ENCODE measurements around the gene HOXB4.

HOXB4 gene

DNA sequence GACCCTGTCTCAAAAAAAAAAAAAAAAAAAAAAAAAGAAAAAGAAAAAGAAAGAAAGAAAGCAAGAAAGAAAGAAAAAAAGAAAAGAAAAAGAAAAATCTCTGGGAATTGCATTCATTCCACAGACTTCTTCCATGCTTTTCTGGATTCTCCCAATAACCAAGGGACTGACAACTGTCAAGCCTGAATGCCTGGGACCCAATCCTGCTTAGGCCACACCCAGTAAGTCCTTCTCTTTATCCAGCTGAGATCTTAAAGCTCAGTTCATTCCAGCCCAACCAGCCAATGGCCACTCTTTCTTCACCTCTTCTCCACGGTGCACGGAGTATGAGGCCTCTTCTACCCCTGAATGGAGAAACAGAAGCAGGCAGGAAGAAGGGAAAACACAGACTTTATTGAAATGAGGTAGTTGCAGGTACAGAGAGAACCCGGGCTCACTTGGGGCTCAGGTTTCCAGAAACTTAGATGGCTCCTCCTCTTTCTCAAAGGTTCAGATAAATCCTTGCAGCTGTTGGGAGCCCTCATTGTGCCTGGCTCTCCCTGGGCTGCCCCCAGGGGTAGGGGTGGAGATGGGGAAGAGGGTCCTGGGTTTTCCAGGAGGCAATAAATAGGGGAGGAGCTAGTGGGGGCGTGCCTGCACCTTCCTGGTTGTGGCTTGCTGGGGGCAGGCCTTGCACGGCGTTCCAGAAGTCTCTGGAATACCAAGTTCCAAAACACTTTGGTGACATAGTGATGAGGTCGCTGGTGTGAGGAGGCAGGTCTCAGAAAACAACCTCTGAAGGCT, 49.8 kb downstream of the HOXB4 start:
- no peak overlapping the region for H3K27ac ChIP-seq (ENCODE audit: low read depth, low read length)
- H3K4me3 ChIP-seq (ENCODE audit: insufficient read depth, low read length, poor library complexity, severe bottlenecking) = no peak overlapping the region
- no peaks in the 10 kb centered on the region for H3K36me3 ChIP-seq (ENCODE audit: low read length)
- no peaks in the 10 kb centered on the region for H3K79me2 ChIP-seq (ENCODE audit: insufficient read depth, low read length)
- TF ChIP-seq, protein P1, sequence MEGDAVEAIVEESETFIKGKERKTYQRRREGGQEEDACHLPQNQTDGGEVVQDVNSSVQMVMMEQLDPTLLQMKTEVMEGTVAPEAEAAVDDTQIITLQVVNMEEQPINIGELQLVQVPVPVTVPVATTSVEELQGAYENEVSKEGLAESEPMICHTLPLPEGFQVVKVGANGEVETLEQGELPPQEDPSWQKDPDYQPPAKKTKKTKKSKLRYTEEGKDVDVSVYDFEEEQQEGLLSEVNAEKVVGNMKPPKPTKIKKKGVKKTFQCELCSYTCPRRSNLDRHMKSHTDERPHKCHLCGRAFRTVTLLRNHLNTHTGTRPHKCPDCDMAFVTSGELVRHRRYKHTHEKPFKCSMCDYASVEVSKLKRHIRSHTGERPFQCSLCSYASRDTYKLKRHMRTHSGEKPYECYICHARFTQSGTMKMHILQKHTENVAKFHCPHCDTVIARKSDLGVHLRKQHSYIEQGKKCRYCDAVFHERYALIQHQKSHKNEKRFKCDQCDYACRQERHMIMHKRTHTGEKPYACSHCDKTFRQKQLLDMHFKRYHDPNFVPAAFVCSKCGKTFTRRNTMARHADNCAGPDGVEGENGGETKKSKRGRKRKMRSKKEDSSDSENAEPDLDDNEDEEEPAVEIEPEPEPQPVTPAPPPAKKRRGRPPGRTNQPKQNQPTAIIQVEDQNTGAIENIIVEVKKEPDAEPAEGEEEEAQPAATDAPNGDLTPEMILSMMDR (IDR thresholded peaks at IDR 0.05; ENCODE audit: insufficient read depth, low read length, poor library complexity, severe bottlenecking) = no peak
- no peak for TF ChIP-seq EZH2phosphoT487 (conservative IDR thresholded peaks at IDR 0.05; ENCODE audit: low read length)
- H3K9me3 ChIP-seq (ENCODE audit: insufficient read depth, low read length) = no peaks in the 10 kb centered on the region
- H3F3A ChIP-seq (ENCODE audit: insufficient read depth) = no peaks in the 10 kb centered on the region
- H3K27me3 ChIP-seq (ENCODE audit: low read length) = no peaks in the 10 kb centered on the region
- H4K20me1 ChIP-seq (ENCODE audit: low read depth, low read length) = no peaks in the 10 kb centered on the region
- H3K4me2 ChIP-seq (ENCODE audit: low read depth, low read length, poor library complexity, severe bottlenecking) = no peak overlapping the region
- H2AFZ ChIP-seq (ENCODE audit: low read depth, low read length, severe bottlenecking) = no peak overlapping the region
- H3K9me2 ChIP-seq (replicated peaks; ENCODE audit: insufficient read depth, low read length) = no peaks in the 10 kb centered on the region
- H3K9ac ChIP-seq (ENCODE audit: low read length) = no peak overlapping the region

DNA sequence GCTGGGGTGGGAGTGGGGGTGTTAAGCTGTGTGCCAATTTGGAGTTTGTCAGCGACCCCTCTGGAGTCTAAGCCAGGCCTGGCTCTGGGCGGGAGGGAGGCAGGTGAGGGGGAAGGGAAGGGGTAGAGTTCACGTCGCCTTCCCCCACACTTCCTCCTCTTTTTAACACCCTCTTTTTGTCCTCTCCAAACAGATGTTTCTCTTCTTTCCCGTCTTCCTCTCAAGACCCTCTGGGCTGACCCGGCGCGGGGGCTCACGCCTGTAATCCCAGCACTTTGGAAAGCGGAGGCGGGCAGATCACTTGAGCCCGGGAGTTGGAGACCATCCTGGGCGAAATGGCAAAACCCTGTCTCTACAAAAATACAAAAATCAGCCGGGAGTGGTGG, 50.6 kb downstream of the HOXB4 start:
- Histone ChIP-seq H3K9ac (ENCODE audit: low read length) (no peak overlapping the region), H3F3A (ENCODE audit: insufficient read depth) (no peaks in the 10 kb centered on the region), H2AFZ (ENCODE audit: low read depth, low read length, severe bottlenecking) (no peak overlapping the region), H3K27me3 (ENCODE audit: low read length) (no peaks in the 10 kb centered on the region), H3K79me2 (ENCODE audit: insufficient read depth, low read length) (no peaks in the 10 kb centered on the region), H3K9me3 (ENCODE audit: insufficient read depth, low read length) (no peaks in the 10 kb centered on the region), H3K4me2 (ENCODE audit: low read depth, low read length, poor library complexity, severe bottlenecking) (no peak overlapping the region), H3K27ac (ENCODE audit: low read depth, low read length) (no peak overlapping the region), H4K20me1 (ENCODE audit: low read depth, low read length) (no peaks in the 10 kb centered on the region), H3K9me2 (replicated peaks; ENCODE audit: insufficient read depth, low read length) (no peaks in the 10 kb centered on the region), H3K4me3 (ENCODE audit: insufficient read depth, low read length, poor library complexity, severe bottlenecking) (no peak overlapping the region), H3K36me3 (ENCODE audit: low read length) (no peaks in the 10 kb centered on the region)
- TF ChIP-seq EZH2phosphoT487 (conservative IDR thresholded peaks at IDR 0.05; ENCODE audit: low read length) = no peak
- TF ChIP-seq, protein P1 (IDR thresholded peaks at IDR 0.05; ENCODE audit: insufficient read depth, low read length, poor library complexity, severe bottlenecking) = no peak

- no peak overlapping the region for H3K9ac ChIP-seq (ENCODE audit: low read length)
- no peak overlapping the region for H2AFZ ChIP-seq (ENCODE audit: low read depth, low read length, severe bottlenecking)
Measured at GRCh38 chr17:48526608-48527546, 51.3 kb downstream of the HOXB4 start.

More at GRCh38 chr17:48526608-48527546, 51.3 kb downstream of the HOXB4 start:
- Histone ChIP-seq H3K79me2 (ENCODE audit: insufficient read depth, low read length) (no peaks in the 10 kb centered on the region), H4K20me1 (ENCODE audit: low read depth, low read length) (no peaks in the 10 kb centered on the region), H3K9me2 (replicated peaks; ENCODE audit: insufficient read depth, low read length) (no peaks in the 10 kb centered on the region), H3K27me3 (ENCODE audit: low read length) (no peaks in the 10 kb centered on the region), H3K9me3 (ENCODE audit: insufficient read depth, low read length) (no peaks in the 10 kb centered on the region), H3K4me3 (ENCODE audit: insufficient read depth, low read length, poor library complexity, severe bottlenecking) (no peak overlapping the region), H3K36me3 (ENCODE audit: low read length) (no peaks in the 10 kb centered on the region), H3K4me2 (ENCODE audit: low read depth, low read length, poor library complexity, severe bottlenecking) (no peak overlapping the region), H3K27ac (ENCODE audit: low read depth, low read length) (no peak overlapping the region), H3F3A (ENCODE audit: insufficient read depth) (no peaks in the 10 kb centered on the region)
- no peak for TF ChIP-seq EZH2phosphoT487 (conservative IDR thresholded peaks at IDR 0.05; ENCODE audit: low read length)
- TF ChIP-seq, protein P1 (IDR thresholded peaks at IDR 0.05; ENCODE audit: insufficient read depth, low read length, poor library complexity, severe bottlenecking) = no peak
